GM23338 (cell line): Measurements from ENCODE around the gene FHIT. TPM values are rescaled to one million over a fixed set of nuclear protein-coding genes. Genes with fewer than 3 reads are reported as not detected.

Experiments used
- ATAC-seq: fragments of 200-7000 bp; cut with Tn5 transposase; 3 replicates; pipeline ENCODE4 v1.9.1; 2020
- DNase-seq: peaks from one replicate; pipeline ENCODE4 v3.0.0-alpha.2; 2015; ENCODE audit warnings: low spot score
- H2AFZ ChIP-seq: fragments of 200-600 bp; sonication (generic); 2 replicates; pipeline ENCODE4 v1.8.0; 2016; ENCODE audit warnings: antibody characterized with exemption, mild to moderate bottlenecking, moderate library complexity
- H3F3A ChIP-seq: fragments of 200-600 bp; sonication (generic); replicated peaks from 2 replicates; pipeline ENCODE4 v1.8.0; 2017; ENCODE audit warnings: antibody characterized with exemption, mixed run types, low read depth
- H3K27ac ChIP-seq: fragments of 200-600 bp; sonication (generic); 2 replicates; pipeline ENCODE4 v1.6.1; 2016; ENCODE audit warnings: low read depth
- H3K27me3 ChIP-seq: fragments of 200-600 bp; sonication (generic); 2 replicates; pipeline ENCODE4 v1.8.0; 2016; ENCODE audit warnings: mild to moderate bottlenecking, mixed run types, moderate library complexity; ENCODE audit not compliant: insufficient read depth
- H3K36me3 ChIP-seq: fragments of 200-600 bp; sonication (generic); 2 replicates; pipeline ENCODE4 v1.8.0; 2016; ENCODE audit warnings: mild to moderate bottlenecking; ENCODE audit not compliant: insufficient read depth
- H3K4me1 ChIP-seq: fragments of 200-600 bp; sonication (generic); 2 replicates; pipeline ENCODE4 v1.8.0; 2016; ENCODE audit warnings: mild to moderate bottlenecking, moderate library complexity; ENCODE audit not compliant: insufficient read depth
- H3K4me2 ChIP-seq: fragments of 200-600 bp; sonication (generic); 2 replicates; pipeline ENCODE4 v1.7.1; 2017; ENCODE audit warnings: mixed run types
- H3K4me3 ChIP-seq: fragments of 200-600 bp; sonication (generic); 2 replicates; pipeline ENCODE4 v1.6.1; 2016; ENCODE audit warnings: mixed run types
- H3K79me2 ChIP-seq: fragments of 200-600 bp; sonication (generic); replicated peaks from 2 replicates; pipeline ENCODE4 v1.8.0; 2017; ENCODE audit warnings: mild to moderate bottlenecking; ENCODE audit not compliant: insufficient read depth
- H3K9me2 ChIP-seq: fragments of 200-600 bp; sonication (generic); 2 replicates; pipeline ENCODE4 v1.8.0; 2017; ENCODE audit not compliant: insufficient read depth
- H4K20me1 ChIP-seq: fragments of 200-600 bp; sonication (generic); replicated peaks from 2 replicates; pipeline ENCODE4 v1.8.0; 2017; ENCODE audit warnings: mild to moderate bottlenecking; ENCODE audit not compliant: insufficient read depth
- H3K27ac Mint-ChIP-seq: 2 replicates; pipeline ENCODE4 v1.8.0; 2020; ENCODE audit warnings: inconsistent platforms, mild to moderate bottlenecking, moderate library complexity, mixed read lengths
- H3K27me3 Mint-ChIP-seq: 3 replicates; pipeline ENCODE4 v1.8.0; 2022; ENCODE audit warnings: low read depth, mild to moderate bottlenecking, moderate library complexity, mixed read lengths, inconsistent platforms; ENCODE audit not compliant: insufficient read depth, poor library complexity
- H3K36me3 Mint-ChIP-seq: 3 replicates; pipeline ENCODE4 v1.8.0; 2021; ENCODE audit warnings: low read depth, mild to moderate bottlenecking, inconsistent platforms, moderate library complexity, mixed read lengths
- H3K4me1 Mint-ChIP-seq: 3 replicates; pipeline ENCODE4 v1.8.0; 2020; ENCODE audit warnings: mild to moderate bottlenecking, inconsistent platforms, mixed read lengths
- H3K4me3 Mint-ChIP-seq: 3 replicates; pipeline ENCODE4 v1.8.0; 2021; ENCODE audit warnings: moderate library complexity, mild to moderate bottlenecking, inconsistent platforms, mixed read lengths
- H3K9me3 Mint-ChIP-seq: 3 replicates; pipeline ENCODE4 v1.8.0; 2020; ENCODE audit warnings: moderate library complexity, mild to moderate bottlenecking, inconsistent platforms, mixed read lengths
- CREB1 ChIP-seq: fragments of 250-450 bp; sonication (Bioruptor Pico); IDR thresholded peaks from 2 replicates; pipeline ENCODE4 v1.5.0; 2020; ENCODE audit warnings: low read depth, mild to moderate bottlenecking, moderate library complexity
- EZH2 ChIP-seq: fragments of 200-600 bp; sonication (generic); IDR thresholded peaks from one replicate; pipeline ENCODE4 v1.8.0; 2017; ENCODE audit warnings: antibody characterized with exemption, mild to moderate bottlenecking, low read depth; ENCODE audit not compliant: unreplicated experiment
- EZH2phosphoT487 ChIP-seq: fragments of 200-600 bp; sonication (generic); IDR thresholded peaks from one replicate; pipeline ENCODE4 v1.8.1; 2018; ENCODE audit warnings: antibody characterized with exemption; ENCODE audit not compliant: unreplicated experiment
- NANOG ChIP-seq: IDR thresholded peaks from 2 replicates; pipeline ENCODE4 v1.6.1; 2016; ENCODE audit warnings: antibody characterized with exemption, borderline replicate concordance
- ZNF114 ChIP-seq: fragments of 250-450 bp; sonication (Bioruptor Pico); IDR thresholded peaks from 2 replicates; pipeline ENCODE4 v1.5.0; 2020; ENCODE audit warnings: mild to moderate bottlenecking, moderate library complexity
- ZNF462 ChIP-seq: fragments of 250-450 bp; sonication (Bioruptor Pico); IDR thresholded peaks from 2 replicates; pipeline ENCODE4 v1.5.0; 2020; ENCODE audit warnings: mild to moderate bottlenecking, moderate library complexity
- polyA plus RNA-seq: library from polyadenylated mRNA; unstranded; fragments of >200 nt; fragmentation: Nextera tagmentation; extraction: Ambion mirVana; gene quantifications from 2 replicates; pipeline ENCODE4 v1.2.1, GENCODE V29; 2016
- total RNA-seq: library from RNA; depleted of rRNA; stranded (reverse); fragments of >200 nt; shearing (Covaris generic); gene quantifications from 2 replicates; pipeline ENCODE4 v1.2.3, GENCODE V29; 2014
- TF ChIP-seq, protein P1 (sequence below), 2 experiments: fragments of 200-600 bp in 1 of 2; sonication (generic) in 1 of 2; conservative IDR thresholded peaks; 2 replicates each; pipeline versions ENCODE4 v1.5.1 to v1.6.1; 2016 to 2017; ENCODE audit warnings: antibody characterized with exemption in 2 of 2, low read depth in 2 of 2, mild to moderate bottlenecking in 2 of 2, moderate library complexity in 1 of 2

The FHIT gene
- total and polyA plus RNA-seq, 2 experiments from 2014 or later: 3.0 to 8.3 TPM

- TF ChIP-seq ZNF462 (CRISPR knock-in tag) (no peak), ZNF114 (CRISPR knock-in tag) (no peak)
Observed at GRCh38 chr3:59728587-59728908, 1522.7 kb downstream of the FHIT start (continued).

DNA sequence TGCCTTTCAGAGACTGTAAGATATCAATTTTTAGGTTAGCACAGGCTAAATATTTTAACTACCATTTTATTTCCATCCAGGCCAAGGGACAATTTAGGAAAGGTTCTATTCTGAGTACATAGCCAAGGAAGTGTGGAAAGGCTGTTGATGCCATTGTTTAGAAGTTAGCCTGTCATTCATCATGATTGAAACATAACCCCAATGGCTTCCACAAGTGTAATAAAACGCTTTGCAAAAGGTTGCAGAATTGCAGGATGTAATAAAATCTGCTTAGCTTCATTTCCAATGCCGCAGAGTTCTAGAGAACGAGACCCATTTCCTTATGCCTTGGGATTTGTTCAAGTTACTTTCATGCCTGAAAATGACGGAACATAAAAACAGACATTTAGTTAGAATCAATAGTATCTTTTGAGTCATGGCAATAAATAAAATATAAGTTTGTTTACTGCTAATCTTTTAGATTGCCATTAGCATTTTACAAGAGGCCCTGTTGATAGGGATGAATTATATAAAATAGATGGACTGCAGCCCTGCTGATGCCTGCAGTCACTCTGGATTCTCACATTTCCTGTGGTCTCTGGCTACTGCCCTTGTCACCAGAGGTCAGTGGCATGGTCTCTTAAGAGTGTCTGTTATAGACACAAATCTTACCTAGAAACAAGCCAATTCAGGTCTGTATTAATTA, 1523.2 kb downstream of the FHIT start:
- peaks cover 9% of the 10 kb centered on the region; the same call in 2 of the 3 replicates for H3K4me1 Mint-ChIP-seq
- H3K27me3 Mint-ChIP-seq: no peaks in the 10 kb centered on the region
- Histone ChIP-seq H3K4me2 (no peak overlapping the region), H3K36me3 (no peaks in the 10 kb centered on the region), H3K4me1 (no peaks in the 10 kb centered on the region), H3F3A (no peaks in the 10 kb centered on the region), H3K27ac (no peak overlapping the region), H3K9me2 (peaks cover 24% of the 10 kb centered on the region), H3K79me2 (no peaks in the 10 kb centered on the region), H3K4me3 (no peak overlapping the region), H4K20me1 (no peaks in the 10 kb centered on the region), H2AFZ (no peak overlapping the region), H3K27me3 (no peaks in the 10 kb centered on the region)
- no peak for DNase-seq
- no peak overlapping the region for H3K4me3 Mint-ChIP-seq
- no peak for ATAC-seq
- no peak overlapping the region for H3K27ac Mint-ChIP-seq
- no peaks in the 10 kb centered on the region for H3K36me3 Mint-ChIP-seq
- no peaks in the 10 kb centered on the region; the same call in 2 of the 3 replicates for H3K9me3 Mint-ChIP-seq
- no peak for TF ChIP-seq EZH2
- no peak for TF ChIP-seq NANOG
- no peak for TF ChIP-seq ZNF462 (CRISPR knock-in tag)
- TF ChIP-seq, protein P1, sequence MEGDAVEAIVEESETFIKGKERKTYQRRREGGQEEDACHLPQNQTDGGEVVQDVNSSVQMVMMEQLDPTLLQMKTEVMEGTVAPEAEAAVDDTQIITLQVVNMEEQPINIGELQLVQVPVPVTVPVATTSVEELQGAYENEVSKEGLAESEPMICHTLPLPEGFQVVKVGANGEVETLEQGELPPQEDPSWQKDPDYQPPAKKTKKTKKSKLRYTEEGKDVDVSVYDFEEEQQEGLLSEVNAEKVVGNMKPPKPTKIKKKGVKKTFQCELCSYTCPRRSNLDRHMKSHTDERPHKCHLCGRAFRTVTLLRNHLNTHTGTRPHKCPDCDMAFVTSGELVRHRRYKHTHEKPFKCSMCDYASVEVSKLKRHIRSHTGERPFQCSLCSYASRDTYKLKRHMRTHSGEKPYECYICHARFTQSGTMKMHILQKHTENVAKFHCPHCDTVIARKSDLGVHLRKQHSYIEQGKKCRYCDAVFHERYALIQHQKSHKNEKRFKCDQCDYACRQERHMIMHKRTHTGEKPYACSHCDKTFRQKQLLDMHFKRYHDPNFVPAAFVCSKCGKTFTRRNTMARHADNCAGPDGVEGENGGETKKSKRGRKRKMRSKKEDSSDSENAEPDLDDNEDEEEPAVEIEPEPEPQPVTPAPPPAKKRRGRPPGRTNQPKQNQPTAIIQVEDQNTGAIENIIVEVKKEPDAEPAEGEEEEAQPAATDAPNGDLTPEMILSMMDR (conservative IDR thresholded peaks at IDR 0.05; ENCODE audit: low read depth in 2 of 2): no peak
- no peak for TF ChIP-seq CREB1 (CRISPR knock-in tag)
- no peak for TF ChIP-seq EZH2phosphoT487
- TF ChIP-seq ZNF114 (CRISPR knock-in tag): no peak
